DMS79 (cell line): ENCODE measurements around the gene HYAL2.
"Not testable (repeated sequence)": the region's sequence is repeated elsewhere in the genome, so short reads cannot be mapped to it uniquely, and the experiment has no call there.

Source experiments
- DNase-seq: peaks from one replicate; lab custom pipeline; 2025; lab: John Stamatoyannopoulos, UW

The HYAL2 gene

GRCh38 chr3:50289130-50289529 is 33.4 kb downstream of the HYAL2 start:
- DNase-seq, result no peak

- DNase-seq, result no peak
Measured at GRCh38 chr3:50288387-50289007, 34.0 kb downstream of the HYAL2 start.

GRCh38 chr3:50287262-50287661 is 35.3 kb downstream of the HYAL2 start:
- no peak for DNase-seq

GRCh38 chr3:50286322-50287227 is 36.0 kb downstream of the HYAL2 start:
- DNase-seq, result no peak

- not testable (repeated sequence) for DNase-seq
Measured at GRCh38 chr3:50284121-50284520, 38.4 kb downstream of the HYAL2 start.

- no peak for DNase-seq
Measured at GRCh38 chr3:50279255-50280016, 43.1 kb downstream of the HYAL2 start.

- DNase-seq, result no peak
Measured at GRCh38 chr3:50278880-50279224, 43.7 kb downstream of the HYAL2 start, which contains the start of gene LSMEM2. Gene LSMEM2, plus strand, starts transcription at chr3:50279087. Its CDS starts 27 bp downstream, at chr3:50279114.

- no peak for DNase-seq
Measured at GRCh38 chr3:50278123-50278879, 44.2 kb downstream of the HYAL2 start.

- no peak for DNase-seq
Measured at GRCh38 chr3:50276762-50277101, 45.8 kb downstream of the HYAL2 start.

GRCh38 chr3:50275996-50276761 is 46.4 kb downstream of the HYAL2 start:
- DNase-seq, result no peak

GRCh38 chr3:50275141-50275995 is 47.2 kb downstream of the HYAL2 start:
- no peak for DNase-seq

- DNase-seq, result no peak
Measured at GRCh38 chr3:50274371-50275104, 48.0 kb downstream of the HYAL2 start.

- DNase-seq, result no peak
Measured at GRCh38 chr3:50273689-50274065, 48.9 kb downstream of the HYAL2 start.

- peak; percentile 49 for DNase-seq
Measured at GRCh38 chr3:50272911-50273688, 49.4 kb downstream of the HYAL2 start.

GRCh38 chr3:50272538-50272910 is 50.0 kb downstream of the HYAL2 start:
- not testable (repeated sequence) for DNase-seq

GRCh38 chr3:50271314-50271936 is 51.1 kb downstream of the HYAL2 start:
- DNase-seq, result no peak

- DNase-seq, result no peak
Measured at GRCh38 chr3:50270422-50271224, 51.9 kb downstream of the HYAL2 start.
